Sigmoid colon (tissue), 3 donors: ENCODE results near the gene EXOSC9.

ENCODE experiments used
- POLR2A ChIP-seq, 2 donors: fragments of 450-650 bp; IDR thresholded peaks; one replicate each; pipeline ENCODE4 v1.6.1; 2016; ENCODE audit warnings: antibody characterized with exemption in 2 of 2, mild to moderate bottlenecking in 2 of 2, moderate library complexity in 2 of 2
- TF ChIP-seq, protein P1 (sequence below), 4 experiments: fragments of 450-650 bp in 3 of 4; fragments of 200-600 bp in 1 of 4; IDR thresholded peaks; one replicate each; pipeline ENCODE4 v1.5.1; 2016 to 2019; ENCODE audit warnings: antibody characterized with exemption in 4 of 4, mild to moderate bottlenecking in 3 of 4, moderate library complexity in 2 of 4

DNA sequence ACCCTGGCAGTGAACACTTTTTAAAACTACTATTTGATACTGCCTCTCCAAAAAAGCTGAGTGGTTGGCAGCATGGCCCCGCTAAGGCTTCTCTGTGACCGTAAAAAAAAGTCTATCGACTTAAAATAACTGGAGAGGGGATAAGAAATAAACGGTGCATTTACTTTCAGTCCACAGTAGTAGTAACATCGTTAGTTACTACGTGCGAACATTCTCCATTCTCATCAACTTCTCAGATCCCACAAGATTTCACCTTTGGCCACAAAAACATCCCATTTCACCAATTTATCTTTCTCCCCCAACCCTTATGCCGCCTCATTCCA lies 524 bp upstream of the EXOSC9 start:
- no peak for TF ChIP-seq POLR2A (IDR thresholded peaks at IDR 0.05)
- TF ChIP-seq, protein P1, sequence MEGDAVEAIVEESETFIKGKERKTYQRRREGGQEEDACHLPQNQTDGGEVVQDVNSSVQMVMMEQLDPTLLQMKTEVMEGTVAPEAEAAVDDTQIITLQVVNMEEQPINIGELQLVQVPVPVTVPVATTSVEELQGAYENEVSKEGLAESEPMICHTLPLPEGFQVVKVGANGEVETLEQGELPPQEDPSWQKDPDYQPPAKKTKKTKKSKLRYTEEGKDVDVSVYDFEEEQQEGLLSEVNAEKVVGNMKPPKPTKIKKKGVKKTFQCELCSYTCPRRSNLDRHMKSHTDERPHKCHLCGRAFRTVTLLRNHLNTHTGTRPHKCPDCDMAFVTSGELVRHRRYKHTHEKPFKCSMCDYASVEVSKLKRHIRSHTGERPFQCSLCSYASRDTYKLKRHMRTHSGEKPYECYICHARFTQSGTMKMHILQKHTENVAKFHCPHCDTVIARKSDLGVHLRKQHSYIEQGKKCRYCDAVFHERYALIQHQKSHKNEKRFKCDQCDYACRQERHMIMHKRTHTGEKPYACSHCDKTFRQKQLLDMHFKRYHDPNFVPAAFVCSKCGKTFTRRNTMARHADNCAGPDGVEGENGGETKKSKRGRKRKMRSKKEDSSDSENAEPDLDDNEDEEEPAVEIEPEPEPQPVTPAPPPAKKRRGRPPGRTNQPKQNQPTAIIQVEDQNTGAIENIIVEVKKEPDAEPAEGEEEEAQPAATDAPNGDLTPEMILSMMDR (IDR thresholded peaks at IDR 0.05), result no peak
